ENCODE results near the gene PLA2G2D.

Gene PLA2G2D

DNA sequence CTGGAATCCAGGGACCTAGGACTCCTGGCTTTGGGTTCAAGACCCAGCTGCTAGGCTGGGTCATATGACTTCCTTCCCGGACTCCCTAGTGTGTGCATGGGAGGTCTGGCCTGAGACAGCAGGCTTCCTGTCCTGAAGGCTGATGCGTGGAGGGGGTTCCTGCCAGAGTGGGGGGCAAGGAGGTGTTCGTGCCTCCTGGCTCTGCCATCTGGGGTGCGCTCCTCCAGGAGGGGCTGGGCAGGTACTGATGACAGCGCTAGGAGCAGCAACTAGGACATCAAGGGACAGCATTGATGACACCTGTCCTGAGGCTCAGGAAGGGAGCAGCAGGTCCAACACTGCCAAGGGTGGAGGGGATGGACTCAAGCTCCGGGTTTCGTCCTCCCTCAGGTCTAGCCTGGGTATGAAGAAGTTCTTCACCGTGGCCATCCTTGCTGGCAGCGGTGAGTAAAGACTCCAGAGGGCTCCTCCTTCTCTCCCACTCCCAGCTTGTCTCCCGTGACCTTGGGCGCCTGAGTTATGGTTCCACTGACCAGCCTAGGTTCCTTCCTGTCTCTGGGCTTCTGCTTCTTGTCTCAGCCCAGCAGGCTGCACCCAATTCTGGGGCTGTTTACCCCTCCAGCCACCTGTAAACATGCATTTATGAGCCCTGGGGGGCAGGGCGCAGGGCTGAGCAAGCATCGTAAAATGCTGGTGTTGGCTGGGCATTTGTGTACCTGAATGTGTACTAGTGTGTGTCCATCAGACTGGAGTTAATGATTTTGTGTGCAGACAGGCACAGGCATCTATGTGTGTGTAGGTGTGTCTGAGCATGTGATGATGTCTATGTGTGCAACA lies 20.7 kb upstream of the PLA2G2D start:
- Histone ChIP-seq H3K36me3 (ENCODE audit: control insufficient read depth in 2 of 2, insufficient read depth in 1 of 2, low read length in 2 of 2) (no peaks in the 10 kb centered on the region), H3K27ac (ENCODE audit: extremely low read depth, low read depth, low read length) (no peak overlapping the region), H3K4me1 (ENCODE audit: control insufficient read depth, insufficient read depth, low read length) (no peaks in the 10 kb centered on the region), H3K4me3 (ENCODE audit: low read depth, low read length) (no peak overlapping the region), H3K9me3 (ENCODE audit: control insufficient read depth, insufficient read depth, low read depth, low read length) (no peaks in the 10 kb centered on the region)
- CTCF ChIA-PET: interaction anchor here (0.6 to 0.7 kb wide), 2 partner anchors 24 to 53 kb away, joined by 3 to 4 read pairs; no protein-coding TSS in a partner anchor
- POLR2A ChIA-PET: no interaction called here
- no peak for TF ChIP-seq ZNF433 (tag by site-specific recombination; IDR thresholded peaks at IDR 0.05; ENCODE audit: low read depth)
- TF ChIP-seq ZNF239 (tag by site-specific recombination; IDR thresholded peaks at IDR 0.05): no peak
- TF ChIP-seq ZNF266 (tag by site-specific recombination; IDR thresholded peaks at IDR 0.05; ENCODE audit: low read depth): no peak
- TF ChIP-seq, protein P1, sequence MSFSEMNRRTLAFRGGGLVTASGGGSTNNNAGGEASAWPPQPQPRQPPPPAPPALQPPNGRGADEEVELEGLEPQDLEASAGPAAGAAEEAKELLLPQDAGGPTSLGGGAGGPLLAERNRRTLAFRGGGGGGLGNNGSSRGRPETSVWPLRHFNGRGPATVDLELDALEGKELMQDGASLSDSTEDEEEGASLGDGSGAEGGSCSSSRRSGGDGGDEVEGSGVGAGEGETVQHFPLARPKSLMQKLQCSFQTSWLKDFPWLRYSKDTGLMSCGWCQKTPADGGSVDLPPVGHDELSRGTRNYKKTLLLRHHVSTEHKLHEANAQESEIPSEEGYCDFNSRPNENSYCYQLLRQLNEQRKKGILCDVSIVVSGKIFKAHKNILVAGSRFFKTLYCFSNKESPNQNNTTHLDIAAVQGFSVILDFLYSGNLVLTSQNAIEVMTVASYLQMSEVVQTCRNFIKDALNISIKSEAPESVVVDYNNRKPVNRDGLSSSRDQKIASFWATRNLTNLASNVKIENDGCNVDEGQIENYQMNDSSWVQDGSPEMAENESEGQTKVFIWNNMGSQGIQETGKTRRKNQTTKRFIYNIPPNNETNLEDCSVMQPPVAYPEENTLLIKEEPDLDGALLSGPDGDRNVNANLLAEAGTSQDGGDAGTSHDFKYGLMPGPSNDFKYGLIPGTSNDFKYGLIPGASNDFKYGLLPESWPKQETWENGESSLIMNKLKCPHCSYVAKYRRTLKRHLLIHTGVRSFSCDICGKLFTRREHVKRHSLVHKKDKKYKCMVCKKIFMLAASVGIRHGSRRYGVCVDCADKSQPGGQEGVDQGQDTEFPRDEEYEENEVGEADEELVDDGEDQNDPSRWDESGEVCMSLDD (tag by site-specific recombination; IDR thresholded peaks at IDR 0.05): no peak

DNA sequence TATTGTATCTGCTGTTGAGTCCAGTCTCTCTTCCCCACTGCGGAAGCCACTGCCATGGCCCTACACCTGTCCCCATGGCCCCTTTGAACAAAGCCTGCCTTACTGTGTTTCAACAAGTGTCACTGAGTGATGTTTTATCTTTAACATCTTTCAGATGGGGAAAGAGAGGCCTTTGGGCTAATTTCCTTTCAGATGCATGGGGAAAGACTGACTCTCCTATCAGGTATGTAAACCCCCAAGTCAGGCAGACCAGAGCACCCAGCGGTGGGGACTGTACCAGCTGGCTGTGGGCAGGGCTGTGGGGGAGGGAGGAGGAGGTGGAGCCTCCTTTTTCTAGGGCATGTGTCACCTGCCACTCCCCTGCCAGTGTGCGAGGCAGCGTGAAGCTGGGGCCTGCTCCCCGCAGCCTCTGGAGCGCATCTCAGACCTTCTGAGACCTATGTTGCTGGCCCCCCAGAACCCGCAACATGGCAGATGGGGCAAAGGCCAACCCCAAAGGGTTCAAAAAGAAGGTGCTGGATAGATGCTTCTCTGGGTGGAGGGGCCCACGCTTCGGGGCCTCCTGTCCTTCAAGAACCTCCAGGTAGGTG lies 19.7 kb upstream of the PLA2G2D start, which contains the start of gene PLA2G2F:
Gene PLA2G2F (plus strand): TSS at position 363 of the 590 bp plus-strand sequence. CDS start 105 bp downstream, at position 468.
- Histone ChIP-seq H3K27ac (ENCODE audit: extremely low read depth, low read depth, low read length) (no peak within 1 kb of the TSS), H3K9me3 (ENCODE audit: control insufficient read depth, insufficient read depth, low read depth, low read length) (no peaks in the 10 kb centered on the region), H3K4me1 (ENCODE audit: control insufficient read depth, insufficient read depth, low read length) (no peaks in the 10 kb centered on the region), H3K36me3 (ENCODE audit: control insufficient read depth in 2 of 2, insufficient read depth in 1 of 2, low read length in 2 of 2) (no peaks in the 10 kb centered on the region), H3K4me3 (ENCODE audit: low read depth, low read length) (no peak within 1 kb of the TSS)
- ChIA-PET POLR2A (no interaction called here), CTCF (no interaction called here)
- TF ChIP-seq SCRT2 (tag by site-specific recombination; IDR thresholded peaks at IDR 0.05) (0 out of 2 replicates have a peak, but pooled peaks have one; percentile 14), SCRT1 (tag by site-specific recombination; IDR thresholded peaks at IDR 0.05; ENCODE audit: borderline replicate concordance) (no peak), ZBTB17 (tag by site-specific recombination; IDR thresholded peaks at IDR 0.05) (no peak)
- TF ChIP-seq, protein P2, sequence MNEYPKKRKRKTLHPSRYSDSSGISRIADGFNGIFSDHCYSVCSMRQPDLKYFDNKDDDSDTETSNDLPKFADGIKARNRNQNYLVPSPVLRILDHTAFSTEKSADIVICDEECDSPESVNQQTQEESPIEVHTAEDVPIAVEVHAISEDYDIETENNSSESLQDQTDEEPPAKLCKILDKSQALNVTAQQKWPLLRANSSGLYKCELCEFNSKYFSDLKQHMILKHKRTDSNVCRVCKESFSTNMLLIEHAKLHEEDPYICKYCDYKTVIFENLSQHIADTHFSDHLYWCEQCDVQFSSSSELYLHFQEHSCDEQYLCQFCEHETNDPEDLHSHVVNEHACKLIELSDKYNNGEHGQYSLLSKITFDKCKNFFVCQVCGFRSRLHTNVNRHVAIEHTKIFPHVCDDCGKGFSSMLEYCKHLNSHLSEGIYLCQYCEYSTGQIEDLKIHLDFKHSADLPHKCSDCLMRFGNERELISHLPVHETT (tag by site-specific recombination; IDR thresholded peaks at IDR 0.05): no peak
- TF ChIP-seq, protein P3, sequence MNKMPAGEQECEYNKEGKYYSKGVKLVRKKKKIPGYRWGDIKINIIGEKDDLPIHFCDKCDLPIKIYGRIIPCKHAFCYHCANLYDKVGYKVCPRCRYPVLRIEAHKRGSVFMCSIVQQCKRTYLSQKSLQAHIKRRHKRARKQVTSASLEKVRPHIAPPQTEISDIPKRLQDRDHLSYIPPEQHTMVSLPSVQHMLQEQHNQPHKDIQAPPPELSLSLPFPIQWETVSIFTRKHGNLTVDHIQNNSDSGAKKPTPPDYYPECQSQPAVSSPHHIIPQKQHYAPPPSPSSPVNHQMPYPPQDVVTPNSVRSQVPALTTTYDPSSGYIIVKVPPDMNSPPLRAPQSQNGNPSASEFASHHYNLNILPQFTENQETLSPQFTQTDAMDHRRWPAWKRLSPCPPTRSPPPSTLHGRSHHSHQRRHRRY (tag by site-specific recombination; IDR thresholded peaks at IDR 0.05): no peak

DNA sequence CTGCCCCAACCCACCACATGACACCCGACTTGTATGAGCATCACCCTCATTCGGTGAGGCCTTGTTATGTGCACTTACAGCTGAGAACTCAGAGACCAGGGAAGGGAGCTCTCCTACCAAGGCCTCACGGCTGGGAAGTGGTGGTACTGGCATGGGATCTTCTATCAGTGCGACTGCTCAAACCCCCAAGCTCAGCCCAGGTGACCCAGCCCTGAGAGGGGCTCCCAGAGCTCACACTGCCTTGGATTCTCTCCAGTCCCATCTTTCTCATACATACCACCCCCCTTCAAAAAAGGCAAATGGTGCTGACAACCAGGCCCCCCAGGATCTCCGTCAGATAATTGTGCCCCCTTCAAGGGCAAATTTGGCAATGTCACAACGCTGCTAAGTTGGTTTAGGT lies 19.0 kb upstream of the PLA2G2D start:
- Histone ChIP-seq H3K27ac (ENCODE audit: extremely low read depth, low read depth, low read length) (no peak overlapping the region), H3K9me3 (ENCODE audit: control insufficient read depth, insufficient read depth, low read depth, low read length) (no peaks in the 10 kb centered on the region), H3K4me1 (ENCODE audit: control insufficient read depth, insufficient read depth, low read length) (no peaks in the 10 kb centered on the region), H3K4me3 (ENCODE audit: low read depth, low read length) (no peak overlapping the region), H3K36me3 (ENCODE audit: control insufficient read depth in 2 of 2, insufficient read depth in 1 of 2, low read length in 2 of 2) (no peaks in the 10 kb centered on the region)
- TF ChIP-seq ZNF776 (tag by site-specific recombination; IDR thresholded peaks at IDR 0.05; ENCODE audit: borderline replicate concordance) (no peak), ZBTB8A (tag by site-specific recombination; IDR thresholded peaks at IDR 0.05) (no peak), ZNF423 (tag by site-specific recombination; IDR thresholded peaks at IDR 0.05) (no peak)
- POLR2A ChIA-PET: no interaction called here
- CTCF ChIA-PET: no interaction called here

All from HEK293 (cell line).